A549 (cell line): ENCODE data around the gene GNB1.

Source experiments
- BHLHE40 ChIP-seq: IDR thresholded peaks from 2 replicates; pipeline ENCODE4 v1.6.1; 2012; ENCODE audit warnings: low read depth, low read length, inconsistent platforms
- CBX2 ChIP-seq: fragments of 200-600 bp; sonication (generic); IDR thresholded peaks from 2 replicates; pipeline ENCODE4 v1.6.1; 2016; ENCODE audit warnings: low read depth, mild to moderate bottlenecking, borderline replicate concordance
- CEBPB ChIP-seq, 2 experiments: fragments of >200 bp in 1 of 2; sonication (Bioruptor Twin) in 1 of 2; formaldehyde crosslinking in 1 of 2; IDR thresholded peaks; 2 replicates each; pipeline ENCODE4 v1.6.1; 2012 to 2016
- CHD2 ChIP-seq: fragments of 150-350 bp; IDR thresholded peaks from 2 replicates; pipeline ENCODE4 v1.6.1; 2014; ENCODE audit warnings: low read length; ENCODE audit not compliant: partially characterized antibody
- ESRRA ChIP-seq: fragments of 150-350 bp; IDR thresholded peaks from 2 replicates; pipeline ENCODE4 v1.6.1; 2014; ENCODE audit warnings: mild to moderate bottlenecking, low read length, borderline replicate concordance
- FOXS1 ChIP-seq: fragments of 250-450 bp; sonication (Bioruptor Pico); IDR thresholded peaks from 2 replicates; pipeline ENCODE4 v1.5.0; 2020; ENCODE audit warnings: mild to moderate bottlenecking, moderate library complexity
- HEYL ChIP-seq: fragments of 250-450 bp; sonication (Bioruptor Pico); IDR thresholded peaks from 2 replicates; pipeline ENCODE4 v1.8.0; 2021; ENCODE audit warnings: mild to moderate bottlenecking, moderate library complexity
- KDM5A ChIP-seq: fragments of 200-600 bp; sonication (generic); IDR thresholded peaks from 2 replicates; pipeline ENCODE4 v1.6.1; 2016; ENCODE audit warnings: antibody characterized with exemption, mild to moderate bottlenecking
- MAZ ChIP-seq: fragments of 150-350 bp; IDR thresholded peaks from 2 replicates; pipeline ENCODE4 v1.6.1; 2014; ENCODE audit warnings: antibody characterized with exemption, low read depth, low read length, borderline replicate concordance
- RNF2 ChIP-seq: fragments of 200-600 bp; sonication (generic); IDR thresholded peaks from 2 replicates; pipeline ENCODE4 v1.6.1; 2016; ENCODE audit warnings: low read depth, mild to moderate bottlenecking, antibody characterized with exemption, moderate library complexity, borderline replicate concordance
- TF ChIP-seq, protein P1 (sequence below): fragments of >200 bp; sonication (Bioruptor Twin); formaldehyde crosslinking; IDR thresholded peaks from 3 replicates; pipeline ENCODE4 v1.5.1; 2016
- TF ChIP-seq, protein P2 (sequence below): fragments of 150-350 bp; IDR thresholded peaks from 2 replicates; pipeline ENCODE4 v1.6.1; 2014; ENCODE audit warnings: low read depth, mild to moderate bottlenecking, low read length
- TF ChIP-seq, protein P3 (sequence below): fragments of 450-650 bp; IDR thresholded peaks from 2 replicates; pipeline ENCODE4 v1.6.1; 2014; ENCODE audit warnings: antibody characterized with exemption

DNA sequence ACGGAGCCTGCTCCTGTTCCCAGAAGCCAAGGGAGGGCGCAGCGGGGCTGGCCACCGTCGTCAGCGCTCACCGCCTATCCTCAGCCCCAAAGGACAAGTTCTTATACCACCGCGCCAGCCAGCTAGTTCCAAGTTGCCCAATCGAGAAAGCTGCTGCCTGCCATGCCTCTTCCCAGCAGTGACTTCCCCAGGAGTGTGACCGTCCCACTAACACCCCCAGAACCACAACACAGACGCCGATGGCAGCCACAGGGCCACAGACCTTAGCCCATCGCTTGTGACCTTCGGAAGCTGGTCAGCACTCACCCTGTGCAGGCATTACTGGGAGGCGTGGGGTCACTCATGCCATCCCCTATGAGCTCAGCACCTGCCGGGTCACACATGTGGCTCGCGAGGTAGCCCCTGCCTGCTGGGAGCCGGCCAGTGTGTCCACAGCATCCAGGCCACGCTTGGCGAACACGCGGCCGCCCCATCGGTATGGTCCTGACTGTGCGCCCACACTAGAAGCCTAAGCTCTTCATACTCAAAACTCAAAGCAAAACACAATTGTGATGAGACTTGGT lies 132.7 kb downstream of the GNB1 start:
- TF ChIP-seq, protein P1, sequence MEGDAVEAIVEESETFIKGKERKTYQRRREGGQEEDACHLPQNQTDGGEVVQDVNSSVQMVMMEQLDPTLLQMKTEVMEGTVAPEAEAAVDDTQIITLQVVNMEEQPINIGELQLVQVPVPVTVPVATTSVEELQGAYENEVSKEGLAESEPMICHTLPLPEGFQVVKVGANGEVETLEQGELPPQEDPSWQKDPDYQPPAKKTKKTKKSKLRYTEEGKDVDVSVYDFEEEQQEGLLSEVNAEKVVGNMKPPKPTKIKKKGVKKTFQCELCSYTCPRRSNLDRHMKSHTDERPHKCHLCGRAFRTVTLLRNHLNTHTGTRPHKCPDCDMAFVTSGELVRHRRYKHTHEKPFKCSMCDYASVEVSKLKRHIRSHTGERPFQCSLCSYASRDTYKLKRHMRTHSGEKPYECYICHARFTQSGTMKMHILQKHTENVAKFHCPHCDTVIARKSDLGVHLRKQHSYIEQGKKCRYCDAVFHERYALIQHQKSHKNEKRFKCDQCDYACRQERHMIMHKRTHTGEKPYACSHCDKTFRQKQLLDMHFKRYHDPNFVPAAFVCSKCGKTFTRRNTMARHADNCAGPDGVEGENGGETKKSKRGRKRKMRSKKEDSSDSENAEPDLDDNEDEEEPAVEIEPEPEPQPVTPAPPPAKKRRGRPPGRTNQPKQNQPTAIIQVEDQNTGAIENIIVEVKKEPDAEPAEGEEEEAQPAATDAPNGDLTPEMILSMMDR, result no peak
- TF ChIP-seq KDM5A (no peak), BHLHE40 (no peak), CHD2 (no peak), HEYL (no peak), RNF2 (no peak), CEBPB (IDR thresholded peaks at IDR 0.05) (no peak), MAZ (no peak), CBX2 (no peak), FOXS1 (CRISPR knock-in tag) (no peak), ESRRA (no peak)
- TF ChIP-seq, protein P2, sequence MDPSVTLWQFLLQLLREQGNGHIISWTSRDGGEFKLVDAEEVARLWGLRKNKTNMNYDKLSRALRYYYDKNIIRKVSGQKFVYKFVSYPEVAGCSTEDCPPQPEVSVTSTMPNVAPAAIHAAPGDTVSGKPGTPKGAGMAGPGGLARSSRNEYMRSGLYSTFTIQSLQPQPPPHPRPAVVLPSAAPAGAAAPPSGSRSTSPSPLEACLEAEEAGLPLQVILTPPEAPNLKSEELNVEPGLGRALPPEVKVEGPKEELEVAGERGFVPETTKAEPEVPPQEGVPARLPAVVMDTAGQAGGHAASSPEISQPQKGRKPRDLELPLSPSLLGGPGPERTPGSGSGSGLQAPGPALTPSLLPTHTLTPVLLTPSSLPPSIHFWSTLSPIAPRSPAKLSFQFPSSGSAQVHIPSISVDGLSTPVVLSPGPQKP, result no peak
- TF ChIP-seq, protein P3, sequence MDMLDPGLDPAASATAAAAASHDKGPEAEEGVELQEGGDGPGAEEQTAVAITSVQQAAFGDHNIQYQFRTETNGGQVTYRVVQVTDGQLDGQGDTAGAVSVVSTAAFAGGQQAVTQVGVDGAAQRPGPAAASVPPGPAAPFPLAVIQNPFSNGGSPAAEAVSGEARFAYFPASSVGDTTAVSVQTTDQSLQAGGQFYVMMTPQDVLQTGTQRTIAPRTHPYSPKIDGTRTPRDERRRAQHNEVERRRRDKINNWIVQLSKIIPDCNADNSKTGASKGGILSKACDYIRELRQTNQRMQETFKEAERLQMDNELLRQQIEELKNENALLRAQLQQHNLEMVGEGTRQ, result no peak
